OCI-LY7 (cell line): ENCODE measurements around the gene PTPN13. TPM values are rescaled to one million over a fixed set of nuclear protein-coding genes. Genes with fewer than 3 reads are reported as not detected.

Experiments
- BruUV-seq: library from RNA; stranded (reverse); fragments of 400-500 nt; replicated peaks from 2 replicates; lab custom pipeline; 2021; lab: Mats Ljungman, UMichigan
- CTCF ChIA-PET: fragments of 300-600 bp; sonication (Branson Sonifier 250); formaldehyde crosslinking; loops from one replicate; lab custom pipeline; 2022; ENCODE audit warnings: antibody characterized with exemption; ENCODE audit not compliant: unreplicated experiment; lab: Charles Lee
- POLR2A ChIA-PET: fragments of 300-600 bp; sonication (Branson Sonifier 250); formaldehyde crosslinking; loops from one replicate; lab custom pipeline; 2022; ENCODE audit warnings: antibody characterized with exemption; lab: Charles Lee
- DNase-seq: peaks from one replicate; pipeline ENCODE4 v3.0.0-alpha.2; 2015; ENCODE audit warnings: low spot score
- H2AFZ ChIP-seq: fragments of 200-600 bp; sonication (generic), shearing (Covaris generic); 2 replicates; pipeline ENCODE4 v1.6.1; 2014; ENCODE audit warnings: mild to moderate bottlenecking, antibody characterized with exemption, low read length, moderate library complexity
- H3K27ac ChIP-seq: fragments of 200-600 bp; sonication (generic); 2 replicates; pipeline ENCODE4 v1.5.1; 2014; ENCODE audit warnings: mixed run types, low read depth, mild to moderate bottlenecking, moderate library complexity, low read length, inconsistent platforms; ENCODE audit not compliant: poor library complexity, severe bottlenecking
- H3K36me3 ChIP-seq: fragments of 200-600 bp; sonication (generic); 2 replicates; pipeline ENCODE4 v1.6.1; 2014; ENCODE audit warnings: mild to moderate bottlenecking, antibody characterized with exemption, low read length, moderate library complexity, mixed read lengths; ENCODE audit not compliant: insufficient read depth
- H3K4me1 ChIP-seq: fragments of 200-600 bp; sonication (generic); 2 replicates; pipeline ENCODE4 v1.5.1; 2014; ENCODE audit warnings: mild to moderate bottlenecking, low read length; ENCODE audit not compliant: insufficient read depth, poor library complexity, severe bottlenecking
- H3K4me2 ChIP-seq: fragments of 200-600 bp; sonication (generic); 2 replicates; pipeline ENCODE4 v1.6.1; 2014; ENCODE audit warnings: mild to moderate bottlenecking, low read length
- H3K4me3 ChIP-seq: fragments of 200-600 bp; sonication (generic); 2 replicates; pipeline ENCODE4 v1.5.1; 2014; ENCODE audit warnings: mild to moderate bottlenecking, low read depth, low read length; ENCODE audit not compliant: poor library complexity, severe bottlenecking
- H3K79me2 ChIP-seq: fragments of 200-600 bp; sonication (generic); 2 replicates; pipeline ENCODE4 v1.6.1; 2016; ENCODE audit warnings: low read depth, mild to moderate bottlenecking, low read length, moderate library complexity, mixed read lengths; ENCODE audit not compliant: insufficient read depth
- H3K9me2 ChIP-seq: fragments of 200-600 bp; sonication (generic); 2 replicates; pipeline ENCODE4 v1.6.1; 2016; ENCODE audit warnings: mild to moderate bottlenecking, low read length, mixed read lengths; ENCODE audit not compliant: insufficient read depth
- H3K9me3 ChIP-seq: fragments of 200-600 bp; sonication (generic); 2 replicates; pipeline ENCODE4 v1.6.1; 2014; ENCODE audit warnings: mild to moderate bottlenecking, mixed run types, low read length, mixed read lengths
- H4K20me1 ChIP-seq: fragments of 200-600 bp; sonication (generic); 2 replicates; pipeline ENCODE4 v1.6.1; 2014; ENCODE audit warnings: mild to moderate bottlenecking, antibody characterized with exemption, low read length, moderate library complexity, mixed read lengths; ENCODE audit not compliant: insufficient read depth
- EZH2phosphoT487 ChIP-seq: fragments of 200-600 bp; sonication (generic); IDR thresholded peaks from 2 replicates; pipeline ENCODE4 v1.6.1; 2018; ENCODE audit warnings: low read depth, borderline replicate concordance, mild to moderate bottlenecking, mixed run types, antibody characterized with exemption, low read length, moderate library complexity, mixed read lengths
- intact Hi-C: fragments of 100-400 bp; cut with micrococcal nuclease; formaldehyde crosslinking; loops from one replicate; pipeline ENCODE4 v1.10.0; 2022; ENCODE audit not compliant: unreplicated experiment
- total RNA-seq, 2 experiments: library from RNA; depleted of rRNA in 1 of 2; stranded (reverse); fragments of >200 nt in 1 of 2; shearing (Covaris generic) in 1 of 2; gene quantifications; 2 replicates each; pipeline ENCODE4 v1.2.3, GENCODE V29; 2014 to 2022
- TF ChIP-seq, protein P1 (sequence below): fragments of 200-600 bp; sonication (generic); conservative IDR thresholded peaks from 2 replicates; pipeline ENCODE4 v1.5.1; 2014; ENCODE audit warnings: mild to moderate bottlenecking, antibody characterized with exemption, low read length, moderate library complexity, mixed read lengths

The PTPN13 gene
- total RNA-seq, 2 experiments from 2014 or later: not detected

DNA sequence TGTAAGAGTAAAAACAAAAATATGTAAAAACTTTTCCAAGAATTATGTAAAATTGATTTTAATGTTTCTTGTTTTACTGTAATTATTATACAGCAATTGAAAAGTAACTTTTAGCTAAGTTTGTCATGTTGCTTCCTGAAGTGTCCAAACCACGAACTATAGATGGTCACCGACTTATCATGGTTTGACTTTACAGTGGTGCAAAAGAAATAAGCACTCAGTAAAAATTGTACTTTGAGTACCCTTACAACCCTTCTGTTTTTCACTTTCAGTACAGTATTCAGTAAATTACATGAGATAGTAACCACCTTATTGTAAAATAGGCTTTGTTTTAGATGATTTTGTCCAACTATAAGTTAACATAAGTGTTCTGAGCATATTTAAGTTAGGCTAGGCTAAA, 161.3 kb downstream of the PTPN13 start:
- no peak for TF ChIP-seq EZH2phosphoT487
- TF ChIP-seq, protein P1, sequence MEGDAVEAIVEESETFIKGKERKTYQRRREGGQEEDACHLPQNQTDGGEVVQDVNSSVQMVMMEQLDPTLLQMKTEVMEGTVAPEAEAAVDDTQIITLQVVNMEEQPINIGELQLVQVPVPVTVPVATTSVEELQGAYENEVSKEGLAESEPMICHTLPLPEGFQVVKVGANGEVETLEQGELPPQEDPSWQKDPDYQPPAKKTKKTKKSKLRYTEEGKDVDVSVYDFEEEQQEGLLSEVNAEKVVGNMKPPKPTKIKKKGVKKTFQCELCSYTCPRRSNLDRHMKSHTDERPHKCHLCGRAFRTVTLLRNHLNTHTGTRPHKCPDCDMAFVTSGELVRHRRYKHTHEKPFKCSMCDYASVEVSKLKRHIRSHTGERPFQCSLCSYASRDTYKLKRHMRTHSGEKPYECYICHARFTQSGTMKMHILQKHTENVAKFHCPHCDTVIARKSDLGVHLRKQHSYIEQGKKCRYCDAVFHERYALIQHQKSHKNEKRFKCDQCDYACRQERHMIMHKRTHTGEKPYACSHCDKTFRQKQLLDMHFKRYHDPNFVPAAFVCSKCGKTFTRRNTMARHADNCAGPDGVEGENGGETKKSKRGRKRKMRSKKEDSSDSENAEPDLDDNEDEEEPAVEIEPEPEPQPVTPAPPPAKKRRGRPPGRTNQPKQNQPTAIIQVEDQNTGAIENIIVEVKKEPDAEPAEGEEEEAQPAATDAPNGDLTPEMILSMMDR: no peak
- Histone ChIP-seq H3K79me2 (no peaks in the 10 kb centered on the region), H3K4me3 (no peak overlapping the region), H3K4me2 (no peak overlapping the region), H2AFZ (no peak overlapping the region), H3K27ac (no peak overlapping the region), H4K20me1 (no peaks in the 10 kb centered on the region), H3K36me3 (no peaks in the 10 kb centered on the region), H3K4me1 (no peaks in the 10 kb centered on the region), H3K9me3 (no peaks in the 10 kb centered on the region), H3K9me2 (no peaks in the 10 kb centered on the region)
- no peak for DNase-seq
- ChIA-PET POLR2A (no interaction called here), CTCF (no interaction called here)
- no TSS peak for BruUV-seq
- intact Hi-C loops: no loop called here

DNA sequence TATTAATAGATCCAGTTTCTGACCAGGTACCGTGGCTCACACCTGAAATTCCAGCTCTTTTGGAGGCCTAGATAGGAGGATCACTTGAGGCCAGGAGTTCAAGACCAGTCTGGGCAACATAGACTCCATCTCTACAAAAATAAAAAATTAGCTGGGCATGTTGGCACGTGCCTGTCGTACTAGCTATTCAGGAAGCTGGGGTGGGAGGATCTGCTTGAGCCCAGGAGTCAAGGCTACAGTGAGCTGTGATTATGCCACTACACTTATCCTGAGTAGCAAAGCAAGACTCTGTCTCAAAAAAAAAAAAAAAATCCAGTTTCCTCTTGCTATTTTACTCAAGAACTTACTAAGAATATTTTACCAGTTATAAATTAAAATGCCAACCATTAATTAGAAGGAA, 163.4 kb downstream of the PTPN13 start:
- no peak for DNase-seq
- H3K4me2 ChIP-seq: no peak overlapping the region
- H3K27ac ChIP-seq: no peak overlapping the region
- H3K79me2 ChIP-seq: no peaks in the 10 kb centered on the region
- H3K4me3 ChIP-seq: no peak overlapping the region
- no peaks in the 10 kb centered on the region for H3K9me2 ChIP-seq
- intact Hi-C loops: no loop called here
- H2AFZ ChIP-seq: no peak overlapping the region
- no peaks in the 10 kb centered on the region for H3K4me1 ChIP-seq
- TF ChIP-seq, protein P1: no peak
- no peak for TF ChIP-seq EZH2phosphoT487
- POLR2A ChIA-PET: interaction anchor here (0.6 to 1.0 kb wide), 4 partner anchors 9 to 1200 kb away, joined by 3 to 4 read pairs (median 4); no protein-coding TSS in a partner anchor
- no peaks in the 10 kb centered on the region for H3K36me3 ChIP-seq
- H3K9me3 ChIP-seq: no peaks in the 10 kb centered on the region
- BruUV-seq: no TSS peak
- no peaks in the 10 kb centered on the region for H4K20me1 ChIP-seq
- CTCF ChIA-PET: no interaction called here

DNA sequence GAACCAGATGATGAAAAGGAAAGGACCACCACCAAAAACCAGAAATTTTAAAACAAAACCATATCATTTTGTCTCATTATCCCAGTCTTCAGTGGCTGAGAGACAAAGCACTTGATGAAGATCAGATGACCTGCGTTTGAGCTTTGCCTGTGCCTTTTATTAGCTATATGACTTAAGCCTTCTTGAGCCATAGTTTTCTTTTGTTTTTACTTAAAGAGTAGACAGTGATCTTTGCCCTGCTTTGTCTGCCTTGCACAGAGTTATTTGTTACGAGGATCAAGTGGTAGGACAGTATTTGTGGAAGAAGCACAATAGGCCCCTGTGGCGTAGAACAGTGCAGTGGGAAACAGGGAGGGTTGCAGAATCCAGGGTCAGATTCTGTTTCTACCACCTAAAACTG, 165.2 kb downstream of the PTPN13 start:
- Histone ChIP-seq H3K79me2 (no peaks in the 10 kb centered on the region), H2AFZ (no peak overlapping the region), H4K20me1 (no peaks in the 10 kb centered on the region), H3K36me3 (no peaks in the 10 kb centered on the region), H3K4me3 (no peak overlapping the region), H3K9me2 (no peaks in the 10 kb centered on the region), H3K9me3 (no peaks in the 10 kb centered on the region), H3K4me2 (no peak overlapping the region), H3K4me1 (no peaks in the 10 kb centered on the region), H3K27ac (no peak overlapping the region)
- no peak for TF ChIP-seq EZH2phosphoT487
- TF ChIP-seq, protein P1: no peak
- POLR2A ChIA-PET: interaction anchor here (0.6 to 0.7 kb wide), 2 partner anchors 21 to 255 kb away, joined by 3 read pairs; no protein-coding TSS in a partner anchor
- no TSS peak for BruUV-seq
- intact Hi-C loops: no loop called here
- CTCF ChIA-PET: no interaction called here
- no peak for DNase-seq
